DMS53 (cell line): ENCODE results near the gene HTRA2.

Experiments
- DNase-seq: peaks from one replicate; lab custom pipeline; 2025; lab: John Stamatoyannopoulos, UW

The HTRA2 gene

GRCh38 chr2:74542978-74543377 lies 13.2 kb downstream of the HTRA2 start:
- DNase-seq, result no peak

GRCh38 chr2:74544634-74545033 lies 14.9 kb downstream of the HTRA2 start:
- peak; percentile 64 for DNase-seq

GRCh38 chr2:74546004-74546403 lies 16.3 kb downstream of the HTRA2 start:
- DNase-seq, result no peak

- peak; percentile 57 for DNase-seq
These were observed 18.7 kb downstream of the HTRA2 start for GRCh38 chr2:74548285-74548899.

GRCh38 chr2:74548900-74549826 lies 19.4 kb downstream of the HTRA2 start:
- peak; percentile 83 for DNase-seq

- DNase-seq, result no peak
These were observed 20.5 kb downstream of the HTRA2 start for GRCh38 chr2:74550231-74550630.

- no peak for DNase-seq
These were observed 21.8 kb downstream of the HTRA2 start for GRCh38 chr2:74551530-74551929.

GRCh38 chr2:74551942-74552913 lies 22.5 kb downstream of the HTRA2 start:
- DNase-seq, result no peak

- DNase-seq, result peak; percentile 65
These were observed 23.4 kb downstream of the HTRA2 start for GRCh38 chr2:74552914-74553811.

- DNase-seq, result peak; percentile 91
These were observed 24.4 kb downstream of the HTRA2 start, which contains the start of the genes DOK1 and LOXL3 for GRCh38 chr2:74553892-74554819. TSS of gene DOK1 (plus strand) at chr2:74554720. CDS start at chr2:74554755, 35 bp downstream. TSS of gene LOXL3 (minus strand) at chr2:74553942. CDS start at chr2:74552634, 1,308 bp downstream.

GRCh38 chr2:74554820-74555531 lies 25.2 kb downstream of the HTRA2 start:
- DNase-seq, result peak; percentile 85

GRCh38 chr2:74555610-74556103 lies 25.9 kb downstream of the HTRA2 start:
- no peak for DNase-seq

- no peak for DNase-seq
These were observed 26.4 kb downstream of the HTRA2 start for GRCh38 chr2:74556159-74556558.

- no peak for DNase-seq
These were observed 27.2 kb downstream of the HTRA2 start for GRCh38 chr2:74556831-74557370.

- DNase-seq, result peak; percentile 21
These were observed 28.8 kb downstream of the HTRA2 start for GRCh38 chr2:74558284-74559230.

GRCh38 chr2:74559912-74560311 lies 30.2 kb downstream of the HTRA2 start:
- DNase-seq, result no peak

GRCh38 chr2:74560591-74560990 lies 30.9 kb downstream of the HTRA2 start:
- no peak for DNase-seq
